HL-60 (cell line): Measurements from ENCODE around the gene ARFIP2.

Source experiments
- DNase-seq, 2 experiments: peaks; one replicate each; pipeline ENCODE4 v3.0.0-alpha.2; 2010 to 2020; ENCODE audit warnings: low read depth in 1 of 2, low spot score in 1 of 2
- H3K27ac ChIP-seq: fragments of 250-450 bp; sonication (Bioruptor Pico); replicated peaks from 2 replicates; pipeline ENCODE4 v1.5.1; 2020; ENCODE audit warnings: mild to moderate bottlenecking, moderate library complexity
- H3K27me3 ChIP-seq: fragments of 250-450 bp; sonication (Bioruptor Pico); 2 replicates; pipeline ENCODE4 v1.5.1; 2021; ENCODE audit warnings: mild to moderate bottlenecking, moderate library complexity; ENCODE audit not compliant: insufficient read depth, poor library complexity, severe bottlenecking
- H3K4me3 ChIP-seq: replicated peaks from 2 replicates; pipeline ENCODE4 v1.5.1; 2011; ENCODE audit warnings: mild to moderate bottlenecking, control low read depth, low read length; ENCODE audit not compliant: insufficient read depth
- GABPA ChIP-seq: IDR thresholded peaks from 2 replicates; pipeline ENCODE4 v1.6.1; 2012; ENCODE audit warnings: low read depth
- POLR2AphosphoS5 ChIP-seq: IDR thresholded peaks from 2 replicates; pipeline ENCODE4 v1.6.1; 2012; ENCODE audit warnings: low read depth
- SPI1 ChIP-seq: IDR thresholded peaks from 2 replicates; pipeline ENCODE4 v1.6.1; 2012; ENCODE audit warnings: low read depth, mild to moderate bottlenecking, borderline replicate concordance
- TF ChIP-seq, protein P1 (sequence below): IDR thresholded peaks from 2 replicates; pipeline ENCODE4 v1.6.1; 2012; ENCODE audit warnings: low read depth; ENCODE audit not compliant: insufficient replicate concordance
- TF ChIP-seq, protein P2 (sequence below): IDR thresholded peaks from one replicate; pipeline ENCODE4 v1.5.1; 2011; ENCODE audit warnings: low read length, control low read depth, inconsistent platforms; ENCODE audit not compliant: insufficient read depth

Gene ARFIP2

DNA sequence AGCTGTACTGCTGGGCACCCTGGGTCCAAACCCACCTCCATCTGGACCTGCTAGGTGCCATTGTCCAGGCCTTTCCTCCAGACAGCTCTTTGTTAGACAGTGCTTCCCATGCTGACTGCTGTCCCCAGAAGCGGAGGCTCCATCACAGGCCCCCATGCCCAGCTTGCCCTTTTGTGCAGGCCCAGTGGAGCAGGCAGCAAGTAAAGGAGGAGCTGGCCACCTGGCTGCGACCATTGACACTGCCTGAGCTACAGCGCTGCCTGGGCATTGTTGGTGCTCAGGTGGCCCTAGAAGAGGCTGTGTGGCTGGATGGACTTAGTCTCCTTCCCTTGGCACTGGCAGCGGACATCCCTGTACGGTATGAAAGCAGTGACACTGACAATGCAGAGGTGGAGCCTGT lies 17.4 kb upstream of the ARFIP2 start:
- no peak overlapping the region for H3K4me3 ChIP-seq

DNA sequence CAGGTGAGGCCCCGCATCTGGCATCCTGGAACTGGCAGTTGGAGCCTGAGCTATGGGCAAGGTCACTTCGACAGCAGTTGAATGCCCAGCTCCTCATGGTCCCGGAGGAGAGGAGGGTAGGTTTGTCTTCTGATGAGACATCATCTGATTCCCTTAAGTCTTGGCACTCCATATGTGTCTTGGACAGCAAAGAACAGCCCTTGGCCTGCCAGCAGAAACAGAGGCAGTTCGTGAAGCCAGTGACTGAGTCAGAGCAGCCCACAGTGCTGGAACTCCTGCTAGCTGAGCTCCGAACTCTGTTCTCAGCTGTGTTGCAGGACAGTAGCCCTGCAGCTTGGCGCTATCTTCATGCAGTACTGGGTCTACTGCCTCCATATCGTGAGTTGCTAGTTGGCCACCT lies 17.0 kb upstream of the ARFIP2 start:
- no peaks in the 10 kb centered on the region for H3K27me3 ChIP-seq
- TF ChIP-seq, protein P1, sequence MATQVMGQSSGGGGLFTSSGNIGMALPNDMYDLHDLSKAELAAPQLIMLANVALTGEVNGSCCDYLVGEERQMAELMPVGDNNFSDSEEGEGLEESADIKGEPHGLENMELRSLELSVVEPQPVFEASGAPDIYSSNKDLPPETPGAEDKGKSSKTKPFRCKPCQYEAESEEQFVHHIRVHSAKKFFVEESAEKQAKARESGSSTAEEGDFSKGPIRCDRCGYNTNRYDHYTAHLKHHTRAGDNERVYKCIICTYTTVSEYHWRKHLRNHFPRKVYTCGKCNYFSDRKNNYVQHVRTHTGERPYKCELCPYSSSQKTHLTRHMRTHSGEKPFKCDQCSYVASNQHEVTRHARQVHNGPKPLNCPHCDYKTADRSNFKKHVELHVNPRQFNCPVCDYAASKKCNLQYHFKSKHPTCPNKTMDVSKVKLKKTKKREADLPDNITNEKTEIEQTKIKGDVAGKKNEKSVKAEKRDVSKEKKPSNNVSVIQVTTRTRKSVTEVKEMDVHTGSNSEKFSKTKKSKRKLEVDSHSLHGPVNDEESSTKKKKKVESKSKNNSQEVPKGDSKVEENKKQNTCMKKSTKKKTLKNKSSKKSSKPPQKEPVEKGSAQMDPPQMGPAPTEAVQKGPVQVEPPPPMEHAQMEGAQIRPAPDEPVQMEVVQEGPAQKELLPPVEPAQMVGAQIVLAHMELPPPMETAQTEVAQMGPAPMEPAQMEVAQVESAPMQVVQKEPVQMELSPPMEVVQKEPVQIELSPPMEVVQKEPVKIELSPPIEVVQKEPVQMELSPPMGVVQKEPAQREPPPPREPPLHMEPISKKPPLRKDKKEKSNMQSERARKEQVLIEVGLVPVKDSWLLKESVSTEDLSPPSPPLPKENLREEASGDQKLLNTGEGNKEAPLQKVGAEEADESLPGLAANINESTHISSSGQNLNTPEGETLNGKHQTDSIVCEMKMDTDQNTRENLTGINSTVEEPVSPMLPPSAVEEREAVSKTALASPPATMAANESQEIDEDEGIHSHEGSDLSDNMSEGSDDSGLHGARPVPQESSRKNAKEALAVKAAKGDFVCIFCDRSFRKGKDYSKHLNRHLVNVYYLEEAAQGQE = no peak
- no peak for TF ChIP-seq SPI1
- TF ChIP-seq GABPA = no peak
- TF ChIP-seq, protein P2, sequence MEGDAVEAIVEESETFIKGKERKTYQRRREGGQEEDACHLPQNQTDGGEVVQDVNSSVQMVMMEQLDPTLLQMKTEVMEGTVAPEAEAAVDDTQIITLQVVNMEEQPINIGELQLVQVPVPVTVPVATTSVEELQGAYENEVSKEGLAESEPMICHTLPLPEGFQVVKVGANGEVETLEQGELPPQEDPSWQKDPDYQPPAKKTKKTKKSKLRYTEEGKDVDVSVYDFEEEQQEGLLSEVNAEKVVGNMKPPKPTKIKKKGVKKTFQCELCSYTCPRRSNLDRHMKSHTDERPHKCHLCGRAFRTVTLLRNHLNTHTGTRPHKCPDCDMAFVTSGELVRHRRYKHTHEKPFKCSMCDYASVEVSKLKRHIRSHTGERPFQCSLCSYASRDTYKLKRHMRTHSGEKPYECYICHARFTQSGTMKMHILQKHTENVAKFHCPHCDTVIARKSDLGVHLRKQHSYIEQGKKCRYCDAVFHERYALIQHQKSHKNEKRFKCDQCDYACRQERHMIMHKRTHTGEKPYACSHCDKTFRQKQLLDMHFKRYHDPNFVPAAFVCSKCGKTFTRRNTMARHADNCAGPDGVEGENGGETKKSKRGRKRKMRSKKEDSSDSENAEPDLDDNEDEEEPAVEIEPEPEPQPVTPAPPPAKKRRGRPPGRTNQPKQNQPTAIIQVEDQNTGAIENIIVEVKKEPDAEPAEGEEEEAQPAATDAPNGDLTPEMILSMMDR = no peak
- no peak for TF ChIP-seq POLR2AphosphoS5
- DNase-seq = no peak
- no peak overlapping the region for H3K4me3 ChIP-seq
- H3K27ac ChIP-seq = no peak overlapping the region

More for the DNA sequence above, 17.4 kb upstream of the ARFIP2 start:
- DNase-seq = no peak
- Histone ChIP-seq H3K27me3 (no peaks in the 10 kb centered on the region), H3K27ac (no peak overlapping the region)
- TF ChIP-seq GABPA (no peak), POLR2AphosphoS5 (no peak), SPI1 (no peak)
- TF ChIP-seq, protein P2 = no peak
- TF ChIP-seq, protein P1 = no peak

DNA sequence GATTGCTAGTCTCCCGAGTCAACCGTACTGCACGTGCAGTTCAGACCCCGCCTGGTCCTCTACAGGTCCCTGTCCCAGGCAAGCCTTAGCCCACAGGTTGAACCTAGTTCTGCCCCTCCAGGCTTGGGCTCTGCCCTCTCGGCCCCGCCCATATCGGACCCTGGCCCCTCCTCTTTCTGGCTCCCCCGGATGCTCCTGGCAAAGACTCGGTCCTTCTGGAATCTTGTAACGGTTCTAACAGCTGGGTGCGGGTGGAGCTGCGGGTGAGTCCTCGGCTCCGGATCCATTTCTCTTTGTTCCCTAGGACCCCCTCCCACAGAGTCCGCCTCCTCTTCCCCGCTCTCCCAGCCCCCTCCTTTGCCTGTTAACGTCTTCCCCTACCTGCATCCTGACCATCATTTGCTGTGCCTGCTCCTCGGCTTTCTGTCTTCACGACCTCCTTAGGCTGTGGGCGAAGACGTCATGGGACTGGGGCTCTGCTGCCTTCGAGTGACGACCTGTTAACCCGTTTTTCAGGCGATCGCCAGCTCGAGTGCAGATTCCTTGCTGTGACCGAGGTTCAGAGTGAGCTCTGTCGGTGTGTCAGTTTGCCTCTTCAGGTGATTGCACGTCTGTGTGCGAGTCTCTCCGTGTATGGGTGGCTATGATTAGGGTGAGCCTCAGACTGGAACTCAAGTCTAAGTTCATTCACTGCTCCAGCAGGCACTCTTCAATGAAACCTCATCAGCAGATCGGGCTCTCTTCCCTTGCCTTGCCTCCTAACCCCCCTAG lies 16.1 kb upstream of the ARFIP2 start, which contains the start of gene DNHD1:
TSS of gene DNHD1 (plus strand) at position 212 of the 771 bp plus-strand sequence. CDS start 936 bp downstream, outside the sequence.
- Histone ChIP-seq H3K4me3 (no peak within 1 kb of the TSS), H3K27me3 (no peaks in the 10 kb centered on the region), H3K27ac (no peak within 1 kb of the TSS)
- no peak for TF ChIP-seq POLR2AphosphoS5
- TF ChIP-seq GABPA = no peak
- no peak for TF ChIP-seq SPI1
- TF ChIP-seq, protein P2 = no peak
- TF ChIP-seq, protein P1 = no peak
- no peak for DNase-seq
